ENCODE measurements around the gene PTP4A2. TPM values are rescaled to one million over a fixed set of nuclear protein-coding genes. Genes with fewer than 3 reads are reported as not detected.
A peak's percentile ranks its signal among the peaks of the same experiment; 100 is the strongest.

Gene PTP4A2
- total and polyA plus RNA-seq, 2 of the 13 experiments (the other 11 are each of a cell fraction or from before 2014, with no cell fraction given), result 173 to 225 TPM

- TF ChIP-seq ZFP91 (CRISPR knock-in tag; IDR thresholded peaks at IDR 0.05; ENCODE audit: borderline replicate concordance) (peak; percentile 37; the same call in 1 of the 2 replicates), MYNN (CRISPR knock-in tag; IDR thresholded peaks at IDR 0.05; ENCODE audit: low read depth) (no peak), NFE2L2 (IDR thresholded peaks at IDR 0.05; ENCODE audit: low read length) (no peak), MEIS1 (CRISPR knock-in tag; IDR thresholded peaks at IDR 0.05; ENCODE audit: borderline replicate concordance) (0 out of 2 replicates have a peak, but pooled peaks have one; percentile 31), SKI (IDR thresholded peaks at IDR 0.05; ENCODE audit: partially characterized antibody) (peak; percentile 26), RORA (CRISPR knock-in tag; IDR thresholded peaks at IDR 0.05) (no peak), PAXIP1 (CRISPR knock-in tag; conservative IDR thresholded peaks at IDR 0.05) (peak; percentile 67), ZIK1 (CRISPR knock-in tag; IDR thresholded peaks at IDR 0.05; ENCODE audit: borderline replicate concordance, low read depth) (no peak), TBX3 (IDR thresholded peaks at IDR 0.05; ENCODE audit: borderline replicate concordance) (no peak), HES4 (CRISPR knock-in tag; IDR thresholded peaks at IDR 0.05; ENCODE audit: borderline replicate concordance) (no peak), AKAP8 (CRISPR knock-in tag; IDR thresholded peaks at IDR 0.05) (no peak), ZNF232 (CRISPR knock-in tag; IDR thresholded peaks at IDR 0.05; ENCODE audit: borderline replicate concordance) (no peak), ZBTB44 (CRISPR knock-in tag; IDR thresholded peaks at IDR 0.05) (no peak), ZNF3 (CRISPR knock-in tag; IDR thresholded peaks at IDR 0.05) (no peak), ZBTB42 (CRISPR knock-in tag; IDR thresholded peaks at IDR 0.05) (no peak)
- TF ChIP-seq, protein P1, sequence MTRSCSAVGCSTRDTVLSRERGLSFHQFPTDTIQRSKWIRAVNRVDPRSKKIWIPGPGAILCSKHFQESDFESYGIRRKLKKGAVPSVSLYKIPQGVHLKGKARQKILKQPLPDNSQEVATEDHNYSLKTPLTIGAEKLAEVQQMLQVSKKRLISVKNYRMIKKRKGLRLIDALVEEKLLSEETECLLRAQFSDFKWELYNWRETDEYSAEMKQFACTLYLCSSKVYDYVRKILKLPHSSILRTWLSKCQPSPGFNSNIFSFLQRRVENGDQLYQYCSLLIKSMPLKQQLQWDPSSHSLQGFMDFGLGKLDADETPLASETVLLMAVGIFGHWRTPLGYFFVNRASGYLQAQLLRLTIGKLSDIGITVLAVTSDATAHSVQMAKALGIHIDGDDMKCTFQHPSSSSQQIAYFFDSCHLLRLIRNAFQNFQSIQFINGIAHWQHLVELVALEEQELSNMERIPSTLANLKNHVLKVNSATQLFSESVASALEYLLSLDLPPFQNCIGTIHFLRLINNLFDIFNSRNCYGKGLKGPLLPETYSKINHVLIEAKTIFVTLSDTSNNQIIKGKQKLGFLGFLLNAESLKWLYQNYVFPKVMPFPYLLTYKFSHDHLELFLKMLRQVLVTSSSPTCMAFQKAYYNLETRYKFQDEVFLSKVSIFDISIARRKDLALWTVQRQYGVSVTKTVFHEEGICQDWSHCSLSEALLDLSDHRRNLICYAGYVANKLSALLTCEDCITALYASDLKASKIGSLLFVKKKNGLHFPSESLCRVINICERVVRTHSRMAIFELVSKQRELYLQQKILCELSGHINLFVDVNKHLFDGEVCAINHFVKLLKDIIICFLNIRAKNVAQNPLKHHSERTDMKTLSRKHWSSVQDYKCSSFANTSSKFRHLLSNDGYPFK (CRISPR knock-in tag; IDR thresholded peaks at IDR 0.05; ENCODE audit: borderline replicate concordance), result no peak
- TF ChIP-seq, protein P2, sequence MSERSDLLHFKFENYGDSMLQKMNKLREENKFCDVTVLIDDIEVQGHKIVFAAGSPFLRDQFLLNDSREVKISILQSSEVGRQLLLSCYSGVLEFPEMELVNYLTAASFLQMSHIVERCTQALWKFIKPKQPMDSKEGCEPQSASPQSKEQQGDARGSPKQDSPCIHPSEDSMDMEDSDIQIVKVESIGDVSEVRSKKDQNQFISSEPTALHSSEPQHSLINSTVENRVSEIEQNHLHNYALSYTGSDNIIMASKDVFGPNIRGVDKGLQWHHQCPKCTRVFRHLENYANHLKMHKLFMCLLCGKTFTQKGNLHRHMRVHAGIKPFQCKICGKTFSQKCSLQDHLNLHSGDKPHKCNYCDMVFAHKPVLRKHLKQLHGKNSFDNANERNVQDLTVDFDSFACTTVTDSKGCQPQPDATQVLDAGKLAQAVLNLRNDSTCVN (CRISPR knock-in tag; IDR thresholded peaks at IDR 0.05; ENCODE audit: borderline replicate concordance), result no peak
- TF ChIP-seq, protein P3, sequence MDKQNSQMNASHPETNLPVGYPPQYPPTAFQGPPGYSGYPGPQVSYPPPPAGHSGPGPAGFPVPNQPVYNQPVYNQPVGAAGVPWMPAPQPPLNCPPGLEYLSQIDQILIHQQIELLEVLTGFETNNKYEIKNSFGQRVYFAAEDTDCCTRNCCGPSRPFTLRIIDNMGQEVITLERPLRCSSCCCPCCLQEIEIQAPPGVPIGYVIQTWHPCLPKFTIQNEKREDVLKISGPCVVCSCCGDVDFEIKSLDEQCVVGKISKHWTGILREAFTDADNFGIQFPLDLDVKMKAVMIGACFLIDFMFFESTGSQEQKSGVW (CRISPR knock-in tag; IDR thresholded peaks at IDR 0.05; ENCODE audit: borderline replicate concordance), result no peak
Measured at GRCh38 chr1:31881688-31882000, 56.5 kb downstream of the PTP4A2 start (continued).

Data from HepG2 (cell line).